Activated B cell treated with CpG ODN at 0.5 μM for 24 hours (primary cell): ENCODE results near the gene IL1RL2. TPM values are rescaled to one million over a fixed set of nuclear protein-coding genes. Genes with fewer than 3 reads are reported as not detected.

Experiments
- ATAC-seq: fragments of 200-7000 bp; cut with Tn5 transposase; one replicate; pipeline ENCODE4 v1.10.0; 2021; ENCODE audit warnings: low read depth, mild to moderate bottlenecking, moderate library complexity
- CTCF ChIA-PET: fragments of 350-600 bp; sonication (Branson Sonifier 250); formaldehyde crosslinking; loops from one replicate; lab custom pipeline; 2021; ENCODE audit warnings: antibody characterized with exemption; lab: Charles Lee
- POLR2A ChIA-PET: fragments of 350-600 bp; sonication (Branson Sonifier 250); formaldehyde crosslinking; loops from one replicate; lab custom pipeline; 2021; ENCODE audit warnings: antibody characterized with exemption; lab: Charles Lee
- DNase-seq: peaks from one replicate; pipeline ENCODE4 v3.0.0; 2022
- H3K27ac Mint-ChIP-seq: one replicate; pipeline ENCODE4 v1.8.0; 2020; ENCODE audit warnings: mixed read lengths
- H3K27me3 Mint-ChIP-seq: one replicate; pipeline ENCODE4 v1.8.0; 2021; ENCODE audit warnings: mixed read lengths
- H3K36me3 Mint-ChIP-seq: one replicate; pipeline ENCODE4 v1.8.0; 2021; ENCODE audit warnings: low read depth, mixed read lengths
- H3K4me1 Mint-ChIP-seq: one replicate; pipeline ENCODE4 v1.8.0; 2021; ENCODE audit warnings: mixed read lengths
- H3K4me3 Mint-ChIP-seq: one replicate; pipeline ENCODE4 v1.8.0; 2020; ENCODE audit warnings: mild to moderate bottlenecking, mixed read lengths
- H3K9me3 Mint-ChIP-seq: one replicate; pipeline ENCODE4 v1.8.0; 2020; ENCODE audit warnings: mixed read lengths
- CTCF ChIP-seq: fragments of 200-600 bp; IDR thresholded peaks from one replicate; pipeline ENCODE4 v1.8.0; 2022; ENCODE audit warnings: antibody characterized with exemption, mild to moderate bottlenecking
- intact Hi-C: fragments of 100-400 bp; cut with micrococcal nuclease; formaldehyde crosslinking; loops from one replicate; pipeline ENCODE4 v1.15.1; 2024
- total RNA-seq: library from RNA; stranded (reverse); gene quantifications from 2 replicates; pipeline ENCODE4 v1.2.3, GENCODE V29; 2022

Gene IL1RL2
- total RNA-seq, 1 donor from 2014 or later: not detected

- ChIA-PET CTCF (no interaction called here), POLR2A (no interaction called here)
- H3K27ac Mint-ChIP-seq: no peak overlapping the region
- ATAC-seq: no peak
- TF ChIP-seq CTCF: no peak
- no peak overlapping the region for H3K4me3 Mint-ChIP-seq
- no peaks in the 10 kb centered on the region for H3K36me3 Mint-ChIP-seq
- no peaks in the 10 kb centered on the region for H3K4me1 Mint-ChIP-seq
- H3K27me3 Mint-ChIP-seq: peaks cover 13% of the 10 kb centered on the region
- intact Hi-C loops: no loop called here
- no peak for DNase-seq
- no peaks in the 10 kb centered on the region for H3K9me3 Mint-ChIP-seq
Measured at GRCh38 chr2:102193074-102193473, 6.3 kb downstream of the IL1RL2 start.

- DNase-seq (no peak), ATAC-seq (no peak)
- no peak for TF ChIP-seq CTCF
- Mint-ChIP-seq H3K27me3 (peaks cover 15% of the 10 kb centered on the region), H3K9me3 (no peaks in the 10 kb centered on the region), H3K27ac (no peak overlapping the region), H3K4me3 (no peak overlapping the region), H3K4me1 (no peaks in the 10 kb centered on the region), H3K36me3 (no peaks in the 10 kb centered on the region)
- POLR2A ChIA-PET: no interaction called here
- intact Hi-C loops: no loop called here
- CTCF ChIA-PET: no interaction called here
Measured at GRCh38 chr2:102194609-102195268, 7.9 kb downstream of the IL1RL2 start.

GRCh38 chr2:102197389-102198137, 10.7 kb downstream of the IL1RL2 start:
- peaks cover 20% of the 10 kb centered on the region for H3K27me3 Mint-ChIP-seq
- H3K9me3 Mint-ChIP-seq: no peaks in the 10 kb centered on the region
- intact Hi-C loops: no loop called here

GRCh38 chr2:102200539-102200938, 13.7 kb downstream of the IL1RL2 start:
- Mint-ChIP-seq H3K4me3 (no peak overlapping the region), H3K9me3 (peaks cover 7% of the 10 kb centered on the region), H3K27ac (no peak overlapping the region), H3K36me3 (no peaks in the 10 kb centered on the region), H3K27me3 (peaks cover 21% of the 10 kb centered on the region), H3K4me1 (no peaks in the 10 kb centered on the region)
- no peak for TF ChIP-seq CTCF
- intact Hi-C loops: no loop called here
- ChIA-PET CTCF (no interaction called here), POLR2A (no interaction called here)
- no peak for ATAC-seq
- DNase-seq: no peak

More at GRCh38 chr2:102197389-102198137, 10.7 kb downstream of the IL1RL2 start:
- ChIA-PET POLR2A (no interaction called here), CTCF (no interaction called here)
- ATAC-seq: no peak
- DNase-seq: no peak
- Mint-ChIP-seq H3K36me3 (no peaks in the 10 kb centered on the region), H3K27ac (no peak overlapping the region), H3K4me3 (no peak overlapping the region), H3K4me1 (no peaks in the 10 kb centered on the region)
- no peak for TF ChIP-seq CTCF

GRCh38 chr2:102204638-102205037, 17.8 kb downstream of the IL1RL2 start:
- DNase-seq (no peak), ATAC-seq (no peak)
- ChIA-PET POLR2A (no interaction called here), CTCF (interaction anchor here (1.5 kb wide), 1 partner anchor 36 kb away, joined by 3 read pairs; no protein-coding TSS in a partner anchor)
- intact Hi-C loops: no loop called here
- Mint-ChIP-seq H3K27ac (no peak overlapping the region), H3K9me3 (peaks cover 11% of the 10 kb centered on the region), H3K4me1 (no peaks in the 10 kb centered on the region), H3K27me3 (peaks cover 8% of the 10 kb centered on the region), H3K4me3 (no peak overlapping the region), H3K36me3 (no peaks in the 10 kb centered on the region)
- no peak for TF ChIP-seq CTCF
